ENCODE measurements around the gene MRTFA. TPM values are rescaled to one million over a fixed set of nuclear protein-coding genes. Genes with fewer than 3 reads are reported as not detected.
A peak's percentile ranks its signal among the peaks of the same experiment; 100 is the strongest.
"Not testable (repeated sequence)": the region's sequence is repeated elsewhere in the genome, so short reads cannot be mapped to it uniquely, and the experiment has no call there.

The MRTFA gene
- 15.1 TPM for polyA plus RNA-seq (2012; ENCODE audit: missing spikeins)

DNA sequence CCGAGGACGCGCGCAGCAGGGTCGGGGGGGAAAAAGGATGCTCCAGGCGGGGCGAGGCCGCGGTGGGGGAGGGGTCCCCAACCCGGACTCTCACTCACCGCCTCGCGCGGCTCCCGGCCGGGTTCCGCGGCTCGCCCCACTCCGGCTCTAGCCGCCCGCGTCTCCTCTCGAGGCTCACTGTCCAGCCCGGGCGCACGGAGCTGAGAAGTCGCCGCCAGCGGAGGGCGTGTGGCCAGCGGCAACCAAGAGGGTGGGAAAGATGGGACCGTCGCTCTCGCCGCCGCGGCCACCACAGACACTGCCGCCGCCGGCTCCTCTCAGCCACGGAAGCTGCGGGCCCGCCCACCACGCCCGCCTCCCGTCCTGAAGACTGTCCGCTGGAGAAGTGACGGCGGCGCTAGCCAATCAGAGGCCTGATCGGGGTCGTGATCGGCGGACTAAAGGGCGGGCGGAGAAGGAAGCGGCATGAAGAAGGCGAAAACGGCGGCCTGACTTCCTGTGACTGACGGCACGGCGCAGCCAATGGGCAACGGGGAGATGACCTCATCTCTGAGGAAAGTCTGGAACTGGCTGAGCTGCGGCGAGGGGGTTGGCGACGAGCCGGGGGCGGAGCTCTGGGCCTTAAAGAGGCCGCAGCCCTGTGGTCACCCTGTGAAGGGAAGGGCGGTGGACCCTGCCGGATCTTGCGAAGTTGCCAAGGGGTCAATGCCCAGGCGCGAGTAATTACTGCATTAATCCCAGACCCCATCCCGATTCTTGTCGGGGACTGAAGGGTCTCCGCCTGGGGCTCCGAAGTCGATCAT, at the start of gene MRTFA:
TSS of gene MRTFA (minus strand) at position 340 of the 803 bp plus-strand sequence.
- DNase-seq (ENCODE audit: insufficient read length) (peak; percentile 87), FAIRE-seq (peak; percentile 100)
- TF ChIP-seq POLR2A (IDR thresholded peaks at IDR 0.05; ENCODE audit: low read depth, low read length): peak; percentile 93
- TF ChIP-seq POLR2AphosphoS5 (IDR thresholded peaks at IDR 0.05; ENCODE audit: low read depth, low read length): peak; percentile 85
- peak; percentile 85; the same call in 1 of the 2 replicates for TF ChIP-seq TAF1 (IDR thresholded peaks at IDR 0.05; ENCODE audit: borderline replicate concordance, low read depth, low read length)

DNA sequence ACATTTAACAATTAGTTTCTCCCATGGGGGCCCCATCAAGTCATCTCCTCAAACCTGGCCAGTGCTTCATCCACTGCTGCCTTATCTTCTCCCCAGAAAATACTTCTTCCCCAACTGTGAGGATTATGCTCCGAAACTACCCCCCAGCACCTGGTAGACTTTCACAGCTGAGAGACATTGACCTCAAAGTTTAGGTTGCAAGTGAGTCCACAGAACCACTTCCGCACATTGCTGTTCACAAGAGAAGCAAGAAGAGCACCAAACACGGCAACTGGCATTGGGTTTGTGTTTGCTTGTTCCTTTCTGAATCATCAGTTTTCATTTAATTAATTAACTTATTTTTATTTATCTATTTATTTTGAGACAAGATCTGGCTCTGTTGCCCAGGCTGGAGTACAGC, 48.9 kb upstream of the MRTFA start:
- DNase-seq (ENCODE audit: insufficient read length) (no peak), FAIRE-seq (no peak)
- TF ChIP-seq TAF1 (IDR thresholded peaks at IDR 0.05; ENCODE audit: borderline replicate concordance, low read depth, low read length) (no peak), POLR2A (IDR thresholded peaks at IDR 0.05; ENCODE audit: low read depth, low read length) (no peak), POLR2AphosphoS5 (IDR thresholded peaks at IDR 0.05; ENCODE audit: low read depth, low read length) (no peak)

DNA sequence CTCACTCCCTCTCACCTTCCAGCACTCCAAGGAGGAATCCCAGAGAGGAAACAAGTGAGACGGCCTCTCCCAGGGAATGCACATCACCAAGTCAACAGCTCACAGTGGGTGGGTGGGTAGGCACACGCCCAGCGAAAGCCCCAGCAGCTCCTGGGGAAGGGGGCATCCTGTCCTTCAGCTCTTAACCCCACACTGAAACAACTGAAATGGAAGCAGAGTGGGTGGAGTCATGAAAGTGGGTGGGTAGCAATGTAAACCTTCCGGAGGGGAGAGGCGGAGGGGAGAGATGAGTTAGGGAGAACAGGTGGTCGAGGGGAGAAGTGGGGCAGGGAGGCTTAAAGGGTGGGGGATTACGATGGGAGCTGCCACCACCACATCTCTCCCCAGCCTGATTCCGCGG, 48.2 kb upstream of the MRTFA start:
- TF ChIP-seq POLR2AphosphoS5 (IDR thresholded peaks at IDR 0.05; ENCODE audit: low read depth, low read length) (no peak), TAF1 (IDR thresholded peaks at IDR 0.05; ENCODE audit: borderline replicate concordance, low read depth, low read length) (no peak), POLR2A (IDR thresholded peaks at IDR 0.05; ENCODE audit: low read depth, low read length) (no peak)
- FAIRE-seq (no peak), DNase-seq (ENCODE audit: insufficient read length) (no peak)

DNA sequence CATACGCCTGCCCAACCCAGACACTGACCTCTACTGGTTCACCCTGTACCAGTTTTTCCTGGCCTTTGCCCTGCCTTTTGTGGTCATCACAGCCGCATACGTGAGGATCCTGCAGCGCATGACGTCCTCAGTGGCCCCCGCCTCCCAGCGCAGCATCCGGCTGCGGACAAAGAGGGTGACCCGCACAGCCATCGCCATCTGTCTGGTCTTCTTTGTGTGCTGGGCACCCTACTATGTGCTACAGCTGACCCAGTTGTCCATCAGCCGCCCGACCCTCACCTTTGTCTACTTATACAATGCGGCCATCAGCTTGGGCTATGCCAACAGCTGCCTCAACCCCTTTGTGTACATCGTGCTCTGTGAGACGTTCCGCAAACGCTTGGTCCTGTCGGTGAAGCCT, 44.9 kb upstream of the MRTFA start:
- FAIRE-seq (no peak), DNase-seq (ENCODE audit: insufficient read length) (no peak)
- TF ChIP-seq POLR2AphosphoS5 (IDR thresholded peaks at IDR 0.05; ENCODE audit: low read depth, low read length): no peak
- TF ChIP-seq TAF1 (IDR thresholded peaks at IDR 0.05; ENCODE audit: borderline replicate concordance, low read depth, low read length): no peak
- TF ChIP-seq POLR2A (IDR thresholded peaks at IDR 0.05; ENCODE audit: low read depth, low read length): no peak

DNA sequence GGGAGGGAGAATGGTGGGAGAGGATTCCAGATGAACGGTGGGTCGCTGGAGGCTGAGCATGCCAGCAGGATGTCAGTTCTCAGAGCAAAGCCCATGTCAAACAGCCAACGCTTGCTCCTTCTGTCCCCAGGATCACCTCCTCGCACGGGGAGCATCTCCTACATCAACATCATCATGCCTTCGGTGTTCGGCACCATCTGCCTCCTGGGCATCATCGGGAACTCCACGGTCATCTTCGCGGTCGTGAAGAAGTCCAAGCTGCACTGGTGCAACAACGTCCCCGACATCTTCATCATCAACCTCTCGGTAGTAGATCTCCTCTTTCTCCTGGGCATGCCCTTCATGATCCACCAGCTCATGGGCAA, 44.3 kb upstream of the MRTFA start:
- TF ChIP-seq TAF1 (IDR thresholded peaks at IDR 0.05; ENCODE audit: borderline replicate concordance, low read depth, low read length) (no peak), POLR2AphosphoS5 (IDR thresholded peaks at IDR 0.05; ENCODE audit: low read depth, low read length) (no peak), POLR2A (IDR thresholded peaks at IDR 0.05; ENCODE audit: low read depth, low read length) (no peak)
- no peak for DNase-seq (ENCODE audit: insufficient read length)
- FAIRE-seq: no peak

DNA sequence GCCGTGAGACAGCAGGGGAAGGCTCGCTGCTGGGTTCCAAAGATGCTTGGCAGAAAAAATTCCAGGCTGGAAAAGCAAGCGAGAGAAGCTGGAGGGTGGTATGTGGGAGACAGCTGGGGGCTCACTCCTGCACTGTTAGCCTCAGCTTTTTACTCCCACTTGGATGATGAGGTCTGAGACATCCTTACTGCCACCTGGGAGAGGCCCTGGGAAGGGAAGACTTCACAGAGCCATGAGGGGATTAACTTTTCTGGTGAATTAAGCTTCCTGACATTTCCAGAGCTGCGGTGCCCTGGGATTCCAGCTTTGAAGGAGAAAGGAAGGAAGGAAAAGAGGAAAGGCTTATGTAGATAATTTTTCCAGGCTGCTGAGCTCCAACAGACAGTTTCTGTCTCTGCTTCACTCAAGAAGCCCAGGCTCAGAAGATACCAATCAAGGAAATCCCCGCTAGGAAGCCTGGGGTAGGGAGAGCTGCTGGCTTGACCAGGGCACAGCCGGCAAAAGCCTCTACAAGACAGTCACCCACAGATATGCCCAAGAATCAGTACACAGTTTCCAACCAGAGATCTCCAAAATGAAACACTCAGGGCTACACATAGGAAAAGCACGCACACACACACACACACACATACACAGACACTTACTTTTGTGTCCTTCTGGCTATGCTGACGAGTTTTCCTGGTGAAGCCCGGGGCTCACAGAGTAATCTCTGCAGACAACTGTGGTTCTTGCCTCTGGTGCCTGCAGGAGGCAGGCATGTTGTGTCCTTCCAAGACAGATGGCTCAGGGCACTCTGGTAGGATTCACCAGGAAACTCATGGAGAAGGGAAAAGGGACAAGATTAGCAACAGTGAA, 43.7 kb upstream of the MRTFA start:
- TF ChIP-seq POLR2A (IDR thresholded peaks at IDR 0.05; ENCODE audit: low read depth, low read length) (no peak), TAF1 (IDR thresholded peaks at IDR 0.05; ENCODE audit: borderline replicate concordance, low read depth, low read length) (no peak), POLR2AphosphoS5 (IDR thresholded peaks at IDR 0.05; ENCODE audit: low read depth, low read length) (no peak)
- DNase-seq (ENCODE audit: insufficient read length) (no peak), FAIRE-seq (no peak)

DNA sequence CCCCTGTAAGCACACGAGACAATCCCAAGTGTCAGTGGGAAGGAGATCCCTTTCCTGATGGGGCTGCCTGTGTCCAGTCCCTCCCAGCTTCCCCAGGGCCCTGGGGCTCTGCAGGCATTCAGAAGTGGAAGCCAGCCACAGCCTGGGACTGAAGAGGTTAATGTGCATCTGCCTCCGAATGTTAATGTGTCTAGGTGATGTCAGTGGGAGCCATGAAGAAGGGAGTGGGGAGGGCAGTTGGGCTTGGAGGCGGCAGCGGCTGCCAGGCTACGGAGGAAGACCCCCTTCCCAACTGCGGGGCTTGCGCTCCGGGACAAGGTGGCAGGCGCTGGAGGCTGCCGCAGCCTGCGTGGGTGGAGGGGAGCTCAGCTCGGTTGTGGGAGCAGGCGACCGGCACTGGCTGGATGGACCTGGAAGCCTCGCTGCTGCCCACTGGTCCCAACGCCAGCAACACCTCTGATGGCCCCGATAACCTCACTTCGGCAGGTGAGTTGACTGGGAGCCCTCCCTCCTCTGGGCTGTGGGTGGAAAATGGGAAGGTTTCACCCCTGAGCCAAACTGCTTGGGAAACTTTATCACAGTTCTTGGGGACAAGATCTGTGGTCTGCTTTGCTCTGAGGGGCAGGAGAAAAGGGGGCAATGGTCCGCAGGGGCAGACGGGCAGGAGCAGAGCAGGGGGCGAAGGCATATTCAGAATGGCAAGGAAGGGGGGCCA, 42.9 kb upstream of the MRTFA start, which contains the start of gene MCHR1:
TSS of gene MCHR1 (plus strand) at position 236 of the 715 bp plus-strand sequence. CDS start at position 405, 169 bp downstream.
- TF ChIP-seq TAF1 (IDR thresholded peaks at IDR 0.05; ENCODE audit: borderline replicate concordance, low read depth, low read length) (no peak), POLR2A (IDR thresholded peaks at IDR 0.05; ENCODE audit: low read depth, low read length) (no peak), POLR2AphosphoS5 (IDR thresholded peaks at IDR 0.05; ENCODE audit: low read depth, low read length) (no peak)
- DNase-seq (ENCODE audit: insufficient read length): no peak
- no peak for FAIRE-seq

DNA sequence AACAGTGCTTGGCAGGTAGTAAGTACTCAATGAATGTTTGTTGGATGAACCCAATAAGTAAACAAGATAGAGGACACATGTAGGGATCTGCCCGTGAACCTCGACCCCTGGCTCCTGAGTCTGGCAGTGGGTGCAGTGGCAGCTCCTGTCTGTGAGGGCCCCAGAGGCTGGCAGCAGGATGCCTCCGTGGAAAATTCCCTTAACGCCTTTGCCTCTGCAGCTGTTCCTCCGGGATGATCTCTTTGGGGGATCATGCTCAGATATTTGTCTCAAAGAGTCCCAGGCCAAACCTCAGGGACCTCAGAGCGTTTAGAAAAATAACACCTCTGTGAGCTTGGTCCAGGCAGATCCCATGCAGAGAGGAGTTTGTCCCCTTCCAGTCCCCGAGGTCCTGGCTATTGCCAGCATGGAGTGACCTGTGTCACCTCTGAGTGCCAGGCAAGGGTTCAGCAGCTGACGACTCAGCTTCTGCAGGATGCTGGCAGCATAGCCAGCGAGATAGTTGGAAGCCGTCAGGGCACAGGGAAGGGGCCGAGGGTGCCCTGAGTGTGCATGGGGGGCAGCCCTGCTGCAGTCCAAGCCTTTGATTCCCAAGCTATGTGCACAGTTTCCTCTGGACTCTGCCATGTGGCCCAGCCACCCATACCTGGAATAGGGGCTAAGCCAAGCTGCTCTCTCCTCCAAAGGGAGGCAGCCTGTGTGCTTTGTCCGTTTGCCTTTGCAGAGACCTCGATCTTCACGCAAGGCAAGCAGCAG, 42.2 kb upstream of the MRTFA start:
- no peak for FAIRE-seq
- DNase-seq (ENCODE audit: insufficient read length): no peak
- TF ChIP-seq POLR2A (IDR thresholded peaks at IDR 0.05; ENCODE audit: low read depth, low read length) (no peak), POLR2AphosphoS5 (IDR thresholded peaks at IDR 0.05; ENCODE audit: low read depth, low read length) (no peak), TAF1 (IDR thresholded peaks at IDR 0.05; ENCODE audit: borderline replicate concordance, low read depth, low read length) (no peak)

DNA sequence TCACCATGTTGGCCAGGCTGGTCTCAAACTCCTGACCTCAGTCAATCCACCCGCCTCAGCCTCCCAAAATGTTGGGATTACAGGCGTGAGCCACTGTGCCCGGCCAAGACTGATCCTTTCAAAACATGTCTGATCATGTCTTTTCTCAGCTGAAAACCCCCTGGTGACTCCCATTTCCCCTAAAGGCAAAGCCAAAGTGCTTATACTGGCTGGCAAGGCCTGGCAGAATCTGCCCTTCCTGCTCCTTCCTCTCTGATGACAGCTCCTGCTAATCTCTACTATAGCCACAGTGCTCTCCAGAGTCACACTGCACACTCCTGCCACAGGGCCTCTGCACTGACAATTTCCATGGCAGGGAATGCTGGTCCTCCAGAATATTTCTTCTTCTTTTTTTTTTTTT, 40.1 kb upstream of the MRTFA start:
- no peak for TF ChIP-seq TAF1 (IDR thresholded peaks at IDR 0.05; ENCODE audit: borderline replicate concordance, low read depth, low read length)
- no peak for TF ChIP-seq POLR2AphosphoS5 (IDR thresholded peaks at IDR 0.05; ENCODE audit: low read depth, low read length)
- TF ChIP-seq POLR2A (IDR thresholded peaks at IDR 0.05; ENCODE audit: low read depth, low read length): no peak
- DNase-seq (ENCODE audit: insufficient read length) (no peak), FAIRE-seq (no peak)

DNA sequence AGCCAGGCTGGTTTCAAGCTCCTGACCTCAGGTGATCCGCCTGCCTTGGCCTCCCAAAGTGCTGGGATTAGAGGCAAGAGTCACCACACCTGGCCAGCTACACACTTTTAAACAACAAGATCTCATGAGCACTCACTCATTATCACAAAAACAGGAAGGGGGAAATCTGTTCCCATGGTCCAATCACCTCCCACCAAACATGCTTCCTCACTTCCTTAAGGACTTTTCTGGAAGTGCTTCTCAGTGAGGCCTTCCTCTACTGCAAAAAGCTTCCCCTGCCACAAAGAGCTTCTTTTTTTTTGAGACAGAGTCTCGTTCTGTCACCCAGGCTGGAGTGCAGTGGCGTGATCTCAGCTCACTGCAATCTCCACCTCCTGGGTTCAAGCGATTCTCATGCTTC, 39.6 kb upstream of the MRTFA start:
- not testable (repeated sequence) for FAIRE-seq; DNase-seq (ENCODE audit: insufficient read length)

DNA sequence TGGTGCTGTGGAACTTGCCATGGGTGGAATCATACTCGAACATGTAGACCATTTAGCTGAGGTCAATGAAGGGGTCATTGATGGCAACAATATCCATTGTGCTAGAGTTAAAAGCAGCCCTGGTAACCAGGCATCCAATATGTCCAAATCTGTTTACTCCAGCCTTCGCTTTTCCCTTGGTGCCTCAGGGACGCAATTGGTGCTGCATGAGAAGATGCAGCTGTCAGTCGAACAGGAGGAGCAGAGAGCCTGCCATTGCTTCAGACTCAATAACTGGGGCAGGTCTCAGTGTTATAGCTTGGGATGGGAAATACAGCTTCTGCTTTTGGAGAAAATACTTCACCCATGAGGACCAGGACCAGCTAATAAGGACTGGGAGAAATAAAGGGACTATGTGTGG, 37.8 kb upstream of the MRTFA start:
- FAIRE-seq: no peak
- no peak for DNase-seq (ENCODE audit: insufficient read length)
- no peak for TF ChIP-seq POLR2A (IDR thresholded peaks at IDR 0.05; ENCODE audit: low read depth, low read length)
- no peak for TF ChIP-seq TAF1 (IDR thresholded peaks at IDR 0.05; ENCODE audit: borderline replicate concordance, low read depth, low read length)
- no peak for TF ChIP-seq POLR2AphosphoS5 (IDR thresholded peaks at IDR 0.05; ENCODE audit: low read depth, low read length)
